ENCODE results near the gene HDGFL2.

Gene HDGFL2

GRCh38 chr19:4471403-4472173, 509 bp upstream of the HDGFL2 start:
- peak; percentile 100 for DNase-seq

DNA sequence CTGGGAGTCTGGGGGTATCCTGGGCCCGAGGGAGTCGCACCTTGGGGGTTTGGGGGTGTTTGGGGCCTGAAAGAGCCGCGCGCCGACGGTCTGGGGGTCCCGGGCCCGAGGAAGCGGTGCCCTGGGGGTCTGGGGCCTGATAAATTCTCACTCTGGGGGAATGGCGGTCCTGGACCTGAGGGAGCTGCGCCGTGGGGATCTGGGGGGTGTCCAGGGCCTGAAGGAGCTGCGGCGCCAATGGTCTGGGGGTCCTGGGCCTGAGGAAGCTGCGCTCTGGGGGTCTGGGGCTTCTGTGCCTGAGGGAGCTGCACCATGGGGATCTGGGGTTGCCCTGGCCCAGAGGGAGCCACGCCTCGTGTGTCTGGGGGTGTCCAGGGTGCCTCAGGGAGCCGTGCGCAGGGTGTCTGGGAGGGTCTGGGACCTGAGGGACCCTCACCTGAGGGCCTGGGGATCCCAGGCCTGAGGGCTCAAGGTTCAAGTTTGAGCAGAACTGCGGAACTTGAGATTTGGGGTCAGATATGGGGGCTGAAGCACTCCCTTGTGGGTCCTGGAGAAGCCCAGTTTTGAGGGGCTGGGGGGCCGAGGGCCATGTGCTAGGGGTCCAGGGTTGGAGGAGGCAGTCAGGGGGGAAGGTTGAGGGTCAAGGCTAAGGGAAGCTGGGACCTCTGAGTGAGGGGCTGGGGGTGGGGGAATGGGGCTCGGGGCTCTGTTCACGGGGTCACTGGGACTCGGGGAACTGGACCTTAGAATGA, 1.1 kb downstream of the HDGFL2 start:
- DNase-seq = no peak

DNA sequence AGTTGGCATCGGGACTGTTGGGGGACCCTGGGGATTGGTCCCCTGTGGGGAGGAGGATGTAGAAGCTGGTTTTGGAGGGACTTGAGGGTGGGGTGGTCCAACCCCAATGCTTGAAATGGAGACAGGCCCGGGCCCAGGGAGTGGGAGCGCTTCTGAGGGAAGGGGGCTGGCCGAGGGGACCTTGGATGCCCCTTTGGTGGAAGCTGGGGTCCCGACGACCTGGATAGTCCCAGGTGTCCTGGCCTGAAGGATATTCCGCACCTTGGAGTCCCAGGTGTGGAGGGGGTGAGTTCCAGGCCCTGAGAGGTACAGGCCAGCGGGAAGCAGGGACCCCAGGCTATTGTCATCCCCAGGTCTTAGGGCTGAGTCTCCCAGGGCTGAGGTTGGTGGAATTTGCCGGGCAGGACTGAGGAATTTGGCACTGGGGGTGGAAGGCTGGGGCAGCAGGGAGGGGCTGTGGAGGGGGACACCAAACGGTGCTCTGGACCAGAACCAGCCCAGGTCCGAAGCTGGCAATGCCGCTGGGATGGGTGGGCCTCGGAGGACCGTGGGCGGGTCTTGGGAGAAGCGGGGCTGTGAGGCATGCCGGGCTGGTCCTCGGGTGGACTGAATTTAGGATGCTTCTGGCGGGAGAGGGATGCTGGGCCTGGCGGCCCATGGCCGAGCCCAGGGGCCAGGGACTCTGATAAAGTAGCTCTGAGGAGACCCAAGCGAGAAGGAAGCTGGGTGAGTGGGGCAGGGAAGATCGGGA, 1.8 kb downstream of the HDGFL2 start:
- DNase-seq = no peak

GRCh38 chr19:4474514-4475022, 2.5 kb downstream of the HDGFL2 start:
- DNase-seq = no peak

- DNase-seq = no peak
These were observed 5.1 kb downstream of the HDGFL2 start for GRCh38 chr19:4477034-4477801.

GRCh38 chr19:4482721-4483364, 10.7 kb downstream of the HDGFL2 start:
- no peak for DNase-seq

DNA sequence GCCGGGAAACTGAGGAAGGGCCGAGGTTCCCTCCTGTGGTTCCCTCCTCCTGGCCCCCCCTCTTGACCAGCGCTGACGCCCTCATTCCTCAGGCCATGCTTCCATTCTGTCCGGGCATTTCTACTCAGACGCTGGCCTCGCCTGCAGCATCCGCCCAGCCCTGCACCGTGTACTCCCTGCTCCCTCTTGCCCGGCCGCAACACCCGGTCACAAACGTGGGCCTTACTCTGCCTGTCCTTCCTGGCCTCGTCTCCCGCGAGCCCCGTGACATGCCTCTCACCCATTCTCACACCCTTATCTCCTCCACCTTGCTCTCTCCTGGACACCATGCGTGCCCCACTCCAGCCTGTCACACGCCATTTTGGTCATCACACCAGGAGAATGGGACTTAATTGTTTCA, 11.3 kb downstream of the HDGFL2 start:
- DNase-seq = no peak

DNA sequence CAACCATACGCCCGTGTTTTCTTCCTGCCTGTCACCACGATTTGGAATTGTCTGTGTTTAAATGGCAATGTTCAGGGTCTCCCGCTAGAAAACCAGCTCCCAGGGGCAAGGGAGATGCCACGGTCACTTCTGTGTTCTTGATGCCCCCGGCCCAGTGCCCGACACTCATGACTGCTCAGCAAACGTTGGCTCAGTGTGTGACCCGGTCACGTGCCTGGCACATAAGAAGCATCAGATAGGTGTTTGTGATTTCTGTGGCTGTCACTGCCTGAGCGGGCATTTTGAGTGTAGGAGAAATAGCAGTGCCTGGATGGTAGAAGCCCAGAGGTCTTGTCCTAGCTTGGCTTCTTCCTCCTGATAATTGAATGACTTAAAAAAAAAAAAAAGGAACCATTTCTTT, 15.5 kb downstream of the HDGFL2 start:
- DNase-seq = no peak

- DNase-seq = no peak
These were observed 16.4 kb downstream of the HDGFL2 start for GRCh38 chr19:4488496-4488895.

- no peak for DNase-seq
These were observed 19.3 kb downstream of the HDGFL2 start for GRCh38 chr19:4491446-4491845.

DNA sequence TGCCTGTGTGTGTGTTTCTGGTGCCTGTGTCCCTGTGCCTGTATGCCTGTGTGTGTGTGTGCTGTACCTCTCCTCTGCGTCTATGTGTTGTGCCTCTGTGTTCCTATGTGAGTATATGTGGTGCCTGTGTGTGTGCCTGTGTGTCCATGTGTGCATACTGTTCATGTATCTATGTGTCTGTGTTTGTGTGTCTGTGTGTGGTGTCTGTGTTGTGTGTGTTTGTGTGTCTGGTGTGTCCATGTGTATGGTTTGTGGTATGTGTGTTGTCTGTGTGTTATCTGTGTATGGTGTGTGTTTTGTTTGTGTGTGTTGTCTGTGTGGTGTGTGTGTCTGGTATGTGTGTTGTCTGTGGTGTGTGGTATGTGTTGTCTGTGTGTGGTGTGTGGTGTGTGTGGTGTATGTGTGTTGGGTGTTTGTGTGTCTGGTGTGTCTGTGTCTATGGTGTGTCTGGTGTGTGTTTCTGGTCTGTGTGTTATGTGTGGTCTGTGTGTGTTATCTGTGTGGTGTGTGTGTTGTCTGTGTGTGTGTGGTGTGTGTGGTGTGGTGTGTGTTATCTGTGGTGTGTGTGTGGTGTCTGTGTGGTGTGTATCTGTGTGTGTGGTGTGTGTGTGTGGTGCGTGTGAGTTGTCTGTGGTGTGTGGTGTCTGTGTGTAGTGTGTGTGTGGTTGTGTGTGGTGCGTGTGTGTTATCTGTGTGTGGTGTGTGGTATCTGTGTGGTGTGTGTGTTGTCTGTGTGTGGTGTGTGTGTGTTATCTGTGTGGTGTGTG, 20.4 kb downstream of the HDGFL2 start:
- no peak for DNase-seq

DNA sequence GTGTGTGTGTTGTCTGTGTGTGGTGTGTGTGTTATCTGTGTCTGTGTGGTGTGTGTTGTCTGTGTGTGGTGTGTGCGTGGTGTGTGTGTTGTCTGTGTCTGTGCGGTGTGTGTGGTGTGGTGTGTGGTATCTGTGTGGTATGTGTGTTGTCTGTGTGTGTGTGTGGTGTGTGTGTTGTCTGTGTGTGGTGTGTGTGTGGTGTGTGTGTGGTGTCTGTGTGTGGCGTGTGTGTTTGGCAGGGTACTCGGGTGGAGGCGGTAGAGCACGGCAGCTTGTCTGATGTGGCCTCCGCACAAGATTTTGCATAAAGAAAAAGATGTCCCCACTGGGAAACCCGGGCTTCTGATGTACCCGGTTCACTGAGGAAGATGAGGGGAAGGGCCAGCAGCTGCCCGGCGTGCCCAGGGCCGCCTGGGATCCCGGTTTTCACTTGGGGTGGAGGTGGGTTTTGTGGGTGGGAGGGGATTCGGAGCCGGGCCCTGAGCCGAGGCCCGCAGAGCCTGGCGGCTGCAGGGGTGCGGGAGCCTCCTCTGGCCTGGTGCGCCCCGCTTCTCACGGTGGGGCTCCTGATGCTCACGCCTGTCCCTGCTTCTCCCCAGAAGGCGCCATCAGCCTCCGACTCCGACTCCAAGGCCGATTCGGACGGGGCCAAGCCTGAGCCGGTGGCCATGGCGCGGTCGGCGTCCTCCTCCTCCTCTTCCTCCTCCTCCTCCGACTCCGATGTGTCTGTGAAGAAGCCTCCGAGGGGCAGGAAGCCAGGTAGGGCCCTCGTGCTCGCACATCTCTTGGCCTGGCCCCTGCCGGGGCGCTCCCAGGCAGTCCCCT, 21.2 kb downstream of the HDGFL2 start:
- no peak for DNase-seq

GRCh38 chr19:4493929-4494690, 22.0 kb downstream of the HDGFL2 start:
- DNase-seq = no peak

GRCh38 chr19:4494691-4495064, 22.6 kb downstream of the HDGFL2 start:
- no peak for DNase-seq

GRCh38 chr19:4495471-4495870, 23.4 kb downstream of the HDGFL2 start:
- DNase-seq = no peak

DNA sequence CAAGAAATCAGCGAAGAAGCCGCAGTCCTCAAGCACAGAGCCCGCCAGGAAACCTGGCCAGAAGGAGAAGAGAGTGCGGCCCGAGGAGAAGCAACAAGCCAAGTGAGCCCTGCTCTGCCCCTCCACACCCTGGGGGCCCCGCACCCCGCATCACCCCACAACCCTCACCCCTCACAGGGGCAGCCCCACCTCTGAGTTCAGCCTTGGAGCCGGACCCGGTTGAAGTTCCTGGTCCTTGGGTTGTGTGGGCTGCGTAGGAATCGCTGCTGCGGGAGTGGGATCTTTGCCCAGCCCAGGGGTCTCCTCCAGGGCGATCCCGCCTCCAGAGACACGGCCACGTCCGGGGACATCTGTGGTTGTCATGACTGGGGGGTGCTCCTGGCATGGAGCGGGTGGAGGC, 24.2 kb downstream of the HDGFL2 start:
- DNase-seq = no peak

DNA sequence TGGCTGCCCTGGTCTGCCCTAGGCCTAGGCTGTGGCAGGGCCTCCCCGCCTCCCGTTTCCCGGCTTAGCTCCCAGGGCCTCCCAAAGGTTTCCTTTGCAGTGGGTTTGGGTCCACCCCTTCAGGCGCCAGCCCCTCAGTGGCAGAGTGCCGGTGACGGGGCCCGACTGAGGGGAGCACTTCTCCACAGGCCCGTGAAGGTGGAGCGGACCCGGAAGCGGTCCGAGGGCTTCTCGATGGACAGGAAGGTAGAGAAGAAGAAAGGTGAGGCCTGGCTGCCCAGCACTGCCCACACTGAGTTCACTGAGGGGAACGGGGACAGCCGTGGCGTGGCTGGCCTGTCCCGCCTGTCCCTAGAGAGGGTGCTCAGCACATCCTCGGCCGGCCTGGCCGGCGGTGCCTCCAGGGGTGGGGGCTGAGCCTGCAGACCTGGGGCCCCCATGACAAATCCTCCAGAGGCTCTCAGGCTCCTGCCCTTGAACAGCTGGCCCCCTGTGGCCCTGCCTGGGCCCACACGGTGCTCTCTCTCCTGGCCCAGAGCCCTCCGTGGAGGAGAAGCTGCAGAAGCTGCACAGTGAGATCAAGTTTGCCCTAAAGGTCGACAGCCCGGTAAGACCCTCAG, 25.8 kb downstream of the HDGFL2 start:
- no peak for DNase-seq

GRCh38 chr19:4498694-4499093, 26.6 kb downstream of the HDGFL2 start:
- no peak for DNase-seq

DNA sequence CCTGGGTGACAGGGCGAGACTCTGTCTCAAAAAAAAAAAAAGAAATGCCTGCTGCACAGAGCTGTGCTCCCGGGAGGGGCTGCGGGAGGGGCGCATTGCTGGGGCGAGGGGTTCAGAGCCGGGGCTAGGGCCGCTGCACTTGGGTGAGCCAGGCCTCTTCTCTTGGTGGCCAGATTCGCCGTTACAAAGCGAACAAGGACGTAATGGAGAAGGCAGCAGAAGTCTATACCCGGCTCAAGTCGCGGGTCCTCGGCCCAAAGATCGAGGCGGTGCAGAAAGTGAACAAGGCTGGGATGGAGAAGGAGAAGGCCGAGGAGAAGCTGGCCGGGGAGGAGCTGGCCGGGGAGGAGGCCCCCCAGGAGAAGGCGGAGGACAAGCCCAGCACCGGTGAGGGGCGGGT, 27.2 kb downstream of the HDGFL2 start:
- DNase-seq = no peak

Data from AML-193 (cell line).